ENCODE data around the gene CADM1. TPM values are rescaled to one million over a fixed set of nuclear protein-coding genes. Genes with fewer than 3 reads are reported as not detected.

CADM1 gene
- total RNA-seq, 2 experiments from 2014 or later = 59.7 to 89.7 TPM

DNA sequence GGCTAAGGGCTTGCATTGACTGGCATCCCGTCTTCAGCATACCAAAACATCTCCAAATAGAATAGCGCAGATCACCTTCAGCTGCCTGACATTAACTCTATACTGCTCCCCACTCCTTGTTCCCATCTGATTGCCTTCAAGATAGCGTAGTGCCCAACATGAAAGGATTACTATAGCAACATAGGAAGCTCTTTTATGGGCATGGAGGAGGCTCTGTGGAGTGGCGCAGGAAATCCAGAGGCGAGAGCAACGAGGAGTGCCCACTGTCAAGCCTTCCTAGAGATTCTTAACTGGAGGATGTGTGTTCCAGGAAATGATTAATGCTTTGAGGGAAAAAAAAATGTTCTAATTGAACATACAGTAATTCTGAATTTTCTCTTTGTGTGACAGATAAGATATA is 213.3 kb downstream of the CADM1 start:
- H3K4me3 ChIP-seq (ENCODE audit: low read depth, low read length, poor library complexity, severe bottlenecking) = no peak overlapping the region
- no peak for DNase-seq (ENCODE audit: low spot score)
- H3K4me1 ChIP-seq (ENCODE audit: insufficient read depth, low read length, poor library complexity, severe bottlenecking) = no peaks in the 10 kb centered on the region
- H3K36me3 ChIP-seq (ENCODE audit: insufficient read depth, low read length) = no peaks in the 10 kb centered on the region
- H3K9me2 ChIP-seq (ENCODE audit: insufficient read depth, low read length) = no peaks in the 10 kb centered on the region
- ChIA-PET POLR2A (interaction anchor here (0.6 to 2.9 kb wide), 5 partner anchors 10 to 131 kb away, joined by 3 to 9 read pairs (median 4); no protein-coding TSS in a partner anchor), CTCF (ENCODE audit: unreplicated experiment) (no interaction called here)
- intact Hi-C loops (cut with micrococcal nuclease; ENCODE audit: unreplicated experiment) = no loop called here
- no peak for TF ChIP-seq EZH2phosphoT487 (IDR thresholded peaks at IDR 0.05; ENCODE audit: borderline replicate concordance, low read depth, low read length)
- TF ChIP-seq, protein P1, sequence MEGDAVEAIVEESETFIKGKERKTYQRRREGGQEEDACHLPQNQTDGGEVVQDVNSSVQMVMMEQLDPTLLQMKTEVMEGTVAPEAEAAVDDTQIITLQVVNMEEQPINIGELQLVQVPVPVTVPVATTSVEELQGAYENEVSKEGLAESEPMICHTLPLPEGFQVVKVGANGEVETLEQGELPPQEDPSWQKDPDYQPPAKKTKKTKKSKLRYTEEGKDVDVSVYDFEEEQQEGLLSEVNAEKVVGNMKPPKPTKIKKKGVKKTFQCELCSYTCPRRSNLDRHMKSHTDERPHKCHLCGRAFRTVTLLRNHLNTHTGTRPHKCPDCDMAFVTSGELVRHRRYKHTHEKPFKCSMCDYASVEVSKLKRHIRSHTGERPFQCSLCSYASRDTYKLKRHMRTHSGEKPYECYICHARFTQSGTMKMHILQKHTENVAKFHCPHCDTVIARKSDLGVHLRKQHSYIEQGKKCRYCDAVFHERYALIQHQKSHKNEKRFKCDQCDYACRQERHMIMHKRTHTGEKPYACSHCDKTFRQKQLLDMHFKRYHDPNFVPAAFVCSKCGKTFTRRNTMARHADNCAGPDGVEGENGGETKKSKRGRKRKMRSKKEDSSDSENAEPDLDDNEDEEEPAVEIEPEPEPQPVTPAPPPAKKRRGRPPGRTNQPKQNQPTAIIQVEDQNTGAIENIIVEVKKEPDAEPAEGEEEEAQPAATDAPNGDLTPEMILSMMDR (conservative IDR thresholded peaks at IDR 0.05; ENCODE audit: low read length) = no peak
- no peaks in the 10 kb centered on the region for H3K79me2 ChIP-seq (ENCODE audit: insufficient read depth, low read depth, low read length)
- no peak overlapping the region for H2AFZ ChIP-seq (ENCODE audit: low read length)
- no peak overlapping the region for H3K27ac ChIP-seq (ENCODE audit: low read depth, low read length, poor library complexity, severe bottlenecking)
- H3K4me2 ChIP-seq (ENCODE audit: low read length) = no peak overlapping the region
- H3K9me3 ChIP-seq (ENCODE audit: low read length) = no peaks in the 10 kb centered on the region
- no TSS peak for BruUV-seq (replicated peaks)
- no peaks in the 10 kb centered on the region for H4K20me1 ChIP-seq (ENCODE audit: insufficient read depth, low read length)

- BruUV-seq (replicated peaks) = no TSS peak
- ChIA-PET CTCF (ENCODE audit: unreplicated experiment) (no interaction called here), POLR2A (interaction anchor here (0.6 to 2.9 kb wide), 6 partner anchors 10 to 131 kb away, joined by 3 to 9 read pairs (median 4); no protein-coding TSS in a partner anchor)
- intact Hi-C loops (cut with micrococcal nuclease; ENCODE audit: unreplicated experiment) = no loop called here
- Histone ChIP-seq H2AFZ (ENCODE audit: low read length) (no peak overlapping the region), H3K9me3 (ENCODE audit: low read length) (no peaks in the 10 kb centered on the region), H3K4me2 (ENCODE audit: low read length) (no peak overlapping the region), H3K27ac (ENCODE audit: low read depth, low read length, poor library complexity, severe bottlenecking) (no peak overlapping the region), H3K4me3 (ENCODE audit: low read depth, low read length, poor library complexity, severe bottlenecking) (no peak overlapping the region), H3K9me2 (ENCODE audit: insufficient read depth, low read length) (no peaks in the 10 kb centered on the region), H3K4me1 (ENCODE audit: insufficient read depth, low read length, poor library complexity, severe bottlenecking) (no peaks in the 10 kb centered on the region), H4K20me1 (ENCODE audit: insufficient read depth, low read length) (no peaks in the 10 kb centered on the region), H3K79me2 (ENCODE audit: insufficient read depth, low read depth, low read length) (no peaks in the 10 kb centered on the region), H3K36me3 (ENCODE audit: insufficient read depth, low read length) (no peaks in the 10 kb centered on the region)
- TF ChIP-seq, protein P1 (conservative IDR thresholded peaks at IDR 0.05; ENCODE audit: low read length) = no peak
- TF ChIP-seq EZH2phosphoT487 (IDR thresholded peaks at IDR 0.05; ENCODE audit: borderline replicate concordance, low read depth, low read length) = no peak
- no peak for DNase-seq (ENCODE audit: low spot score)
These were observed 213.7 kb downstream of the CADM1 start for GRCh38 chr11:115290479-115290878.

DNA sequence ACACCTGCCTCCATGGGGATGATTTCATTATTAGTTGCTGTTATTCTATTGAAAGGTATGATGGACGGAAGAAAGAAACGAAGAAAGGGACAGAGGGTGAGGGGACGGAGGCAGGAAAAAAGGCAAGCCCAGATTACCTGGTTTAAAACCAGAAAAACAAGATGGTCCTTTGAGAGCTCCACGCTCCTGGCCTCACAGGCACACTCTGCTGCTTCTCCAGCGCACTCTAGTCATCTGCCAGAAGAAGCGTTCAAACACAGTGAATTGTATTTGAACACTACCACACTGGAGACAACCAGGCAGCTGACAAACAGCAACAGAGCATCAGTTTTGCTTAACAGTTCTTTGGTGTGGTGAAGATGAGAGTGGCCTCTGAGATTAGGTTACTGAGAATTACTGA is 216.9 kb downstream of the CADM1 start:
- no peaks in the 10 kb centered on the region for H3K36me3 ChIP-seq (ENCODE audit: insufficient read depth, low read length)
- H3K4me3 ChIP-seq (ENCODE audit: low read depth, low read length, poor library complexity, severe bottlenecking) = no peak overlapping the region
- no peak overlapping the region for H2AFZ ChIP-seq (ENCODE audit: low read length)
- intact Hi-C loops (cut with micrococcal nuclease; ENCODE audit: unreplicated experiment) = no loop called here
- no peaks in the 10 kb centered on the region for H3K4me1 ChIP-seq (ENCODE audit: insufficient read depth, low read length, poor library complexity, severe bottlenecking)
- H3K79me2 ChIP-seq (ENCODE audit: insufficient read depth, low read depth, low read length) = no peaks in the 10 kb centered on the region
- BruUV-seq (replicated peaks) = no TSS peak
- no peak for TF ChIP-seq EZH2phosphoT487 (IDR thresholded peaks at IDR 0.05; ENCODE audit: borderline replicate concordance, low read depth, low read length)
- TF ChIP-seq, protein P1 (conservative IDR thresholded peaks at IDR 0.05; ENCODE audit: low read length) = no peak
- ChIA-PET POLR2A (interaction anchor here (1.0 to 1.2 kb wide), 2 partner anchors 11 to 22 kb away, joined by 3 read pairs; no protein-coding TSS in a partner anchor), CTCF (ENCODE audit: unreplicated experiment) (no interaction called here)
- H3K9me3 ChIP-seq (ENCODE audit: low read length) = no peaks in the 10 kb centered on the region
- H3K9me2 ChIP-seq (ENCODE audit: insufficient read depth, low read length) = no peaks in the 10 kb centered on the region
- H3K27ac ChIP-seq (ENCODE audit: low read depth, low read length, poor library complexity, severe bottlenecking) = no peak overlapping the region
- DNase-seq (ENCODE audit: low spot score) = no peak
- no peaks in the 10 kb centered on the region for H4K20me1 ChIP-seq (ENCODE audit: insufficient read depth, low read length)
- H3K4me2 ChIP-seq (ENCODE audit: low read length) = no peak overlapping the region
